ENCODE measurements around the gene TRIM32.
A peak's percentile ranks its signal among the peaks of the same experiment; 100 is the strongest.

Gene TRIM32, protein sequence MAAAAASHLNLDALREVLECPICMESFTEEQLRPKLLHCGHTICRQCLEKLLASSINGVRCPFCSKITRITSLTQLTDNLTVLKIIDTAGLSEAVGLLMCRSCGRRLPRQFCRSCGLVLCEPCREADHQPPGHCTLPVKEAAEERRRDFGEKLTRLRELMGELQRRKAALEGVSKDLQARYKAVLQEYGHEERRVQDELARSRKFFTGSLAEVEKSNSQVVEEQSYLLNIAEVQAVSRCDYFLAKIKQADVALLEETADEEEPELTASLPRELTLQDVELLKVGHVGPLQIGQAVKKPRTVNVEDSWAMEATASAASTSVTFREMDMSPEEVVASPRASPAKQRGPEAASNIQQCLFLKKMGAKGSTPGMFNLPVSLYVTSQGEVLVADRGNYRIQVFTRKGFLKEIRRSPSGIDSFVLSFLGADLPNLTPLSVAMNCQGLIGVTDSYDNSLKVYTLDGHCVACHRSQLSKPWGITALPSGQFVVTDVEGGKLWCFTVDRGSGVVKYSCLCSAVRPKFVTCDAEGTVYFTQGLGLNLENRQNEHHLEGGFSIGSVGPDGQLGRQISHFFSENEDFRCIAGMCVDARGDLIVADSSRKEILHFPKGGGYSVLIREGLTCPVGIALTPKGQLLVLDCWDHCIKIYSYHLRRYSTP

GRCh38 chr9:116687074-116687753, at the start of gene TRIM32:
TSS of gene TRIM32 (plus strand) at chr9:116687305. CDS start at chr9:116697743, 10,438 bp downstream.
- DNase-seq (ENCODE audit: low spot score), result peak; percentile 58

DNA sequence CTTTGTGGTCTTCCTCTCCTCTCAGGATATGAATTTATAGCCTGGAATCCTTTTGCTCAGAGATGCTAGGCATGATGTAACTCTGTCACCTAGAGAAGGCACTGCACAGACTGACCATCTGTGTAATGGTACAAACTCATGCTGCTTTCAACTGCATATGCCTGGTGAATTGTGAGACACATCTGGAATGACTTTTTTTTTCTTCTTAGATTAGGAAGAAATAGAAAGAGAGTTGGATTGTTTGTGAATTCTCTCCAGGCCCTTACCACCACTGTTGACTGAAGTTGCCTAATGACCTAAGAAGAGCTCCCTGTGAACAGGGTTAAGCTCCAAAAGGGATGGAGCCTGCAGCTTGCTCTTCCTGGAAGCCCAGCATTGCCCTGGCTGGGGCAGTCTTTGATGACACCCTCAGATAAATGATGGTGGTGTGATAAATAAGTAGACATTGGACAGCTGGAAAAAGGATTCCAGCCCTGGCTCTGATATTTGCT, 47.8 kb upstream of the TRIM32 start:
- no peak for DNase-seq (ENCODE audit: low spot score)

DNA sequence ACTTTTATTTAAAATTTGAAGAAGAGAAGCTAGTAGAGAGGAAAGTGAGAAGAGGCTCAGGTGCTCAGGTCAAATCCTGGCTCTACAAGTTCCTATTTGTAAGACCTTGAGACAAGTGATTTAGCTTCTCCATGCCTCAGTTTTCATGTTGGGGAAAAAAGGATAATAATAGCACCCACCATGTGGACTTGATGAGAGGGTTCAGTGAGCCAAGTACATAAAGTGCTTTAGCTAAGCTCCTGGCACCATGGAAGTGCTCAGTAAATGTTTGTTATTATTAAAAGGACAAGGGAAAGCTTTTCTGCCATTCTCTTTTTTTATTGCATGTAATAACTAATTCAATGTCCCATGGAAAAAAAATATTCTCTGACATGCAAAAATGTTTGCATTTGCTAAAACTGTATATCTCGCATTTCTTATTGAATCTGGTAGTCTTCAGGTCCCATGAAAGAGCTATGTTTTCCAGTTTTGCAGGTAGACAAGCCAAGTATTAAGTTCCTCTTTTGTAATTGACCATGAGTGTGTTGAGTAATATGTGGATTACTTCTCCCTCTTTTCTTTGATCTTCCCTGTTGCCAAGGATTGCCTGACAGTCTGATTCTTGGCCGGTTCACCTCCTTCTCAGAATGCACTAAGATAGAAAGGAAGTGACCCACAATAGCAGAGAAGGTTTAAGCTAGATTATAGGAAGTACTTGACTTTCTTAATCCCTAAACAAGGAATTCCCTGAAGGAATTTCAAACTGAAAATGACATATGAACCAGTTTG, 45.6 kb upstream of the TRIM32 start:
- DNase-seq (ENCODE audit: low spot score), result no peak

DNA sequence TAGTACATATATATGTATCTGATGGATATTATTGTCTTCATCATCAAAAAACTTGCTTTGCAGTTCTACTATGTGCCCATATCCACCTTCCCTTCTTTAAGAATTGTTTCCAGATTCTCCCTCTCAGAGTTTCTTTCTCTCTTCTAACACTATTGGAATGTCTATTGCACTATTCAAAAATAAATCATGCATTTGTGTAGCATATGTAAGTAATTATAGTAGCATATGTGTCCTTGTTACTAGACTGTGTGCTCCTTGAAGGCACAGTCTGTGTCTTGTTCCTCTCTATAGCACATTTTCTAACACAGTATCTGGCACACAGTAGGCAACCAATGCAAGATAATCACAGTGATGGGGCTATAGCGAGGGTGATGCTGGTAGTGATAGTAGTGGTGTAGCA, 43.4 kb upstream of the TRIM32 start:
- DNase-seq (ENCODE audit: low spot score), result no peak

GRCh38 chr9:116644091-116644688, 42.9 kb upstream of the TRIM32 start:
- DNase-seq (ENCODE audit: low spot score), result no peak

DNA sequence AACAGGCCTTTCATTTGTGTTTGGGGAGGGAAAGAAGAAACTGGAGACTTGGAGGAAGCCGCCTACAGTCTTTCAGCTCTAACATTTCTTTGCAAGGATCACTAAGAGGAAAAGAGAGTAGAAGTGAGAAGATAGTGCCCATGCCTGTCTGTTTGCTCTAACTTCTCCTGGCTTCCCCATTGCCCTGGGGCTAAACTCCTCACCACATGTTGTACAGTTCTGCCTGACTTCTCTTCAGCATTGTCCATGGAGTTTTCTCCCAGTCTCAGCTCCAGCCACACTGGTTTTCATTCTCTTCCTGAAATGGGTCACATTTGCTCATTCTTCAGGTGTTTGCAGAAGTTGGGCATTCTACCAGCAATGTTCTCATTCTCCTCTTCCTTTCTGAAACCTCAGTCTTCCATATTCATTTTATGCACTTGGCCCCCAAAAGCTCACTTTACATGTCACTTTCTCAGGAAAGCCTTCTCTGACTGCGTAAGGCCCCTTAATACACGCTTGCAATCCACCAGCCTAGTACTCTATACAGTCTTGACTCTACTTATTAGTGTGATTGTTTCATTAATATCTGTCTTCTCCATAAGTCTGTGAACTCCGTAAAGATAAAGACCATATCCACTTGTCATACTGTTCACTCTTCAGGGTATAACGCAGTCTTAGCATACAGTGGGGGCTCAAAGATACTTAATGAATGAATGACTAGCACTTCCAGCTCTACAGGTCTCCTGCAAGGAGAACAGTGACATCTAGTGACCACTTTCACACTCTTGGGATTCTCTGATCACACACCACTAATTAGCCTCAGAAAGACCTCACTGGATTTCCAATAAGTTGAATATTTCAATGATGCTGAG, 40.2 kb upstream of the TRIM32 start:
- no peak for DNase-seq (ENCODE audit: low spot score)

GRCh38 chr9:116647515-116647809, 39.6 kb upstream of the TRIM32 start:
- no peak for DNase-seq (ENCODE audit: low spot score)

DNA sequence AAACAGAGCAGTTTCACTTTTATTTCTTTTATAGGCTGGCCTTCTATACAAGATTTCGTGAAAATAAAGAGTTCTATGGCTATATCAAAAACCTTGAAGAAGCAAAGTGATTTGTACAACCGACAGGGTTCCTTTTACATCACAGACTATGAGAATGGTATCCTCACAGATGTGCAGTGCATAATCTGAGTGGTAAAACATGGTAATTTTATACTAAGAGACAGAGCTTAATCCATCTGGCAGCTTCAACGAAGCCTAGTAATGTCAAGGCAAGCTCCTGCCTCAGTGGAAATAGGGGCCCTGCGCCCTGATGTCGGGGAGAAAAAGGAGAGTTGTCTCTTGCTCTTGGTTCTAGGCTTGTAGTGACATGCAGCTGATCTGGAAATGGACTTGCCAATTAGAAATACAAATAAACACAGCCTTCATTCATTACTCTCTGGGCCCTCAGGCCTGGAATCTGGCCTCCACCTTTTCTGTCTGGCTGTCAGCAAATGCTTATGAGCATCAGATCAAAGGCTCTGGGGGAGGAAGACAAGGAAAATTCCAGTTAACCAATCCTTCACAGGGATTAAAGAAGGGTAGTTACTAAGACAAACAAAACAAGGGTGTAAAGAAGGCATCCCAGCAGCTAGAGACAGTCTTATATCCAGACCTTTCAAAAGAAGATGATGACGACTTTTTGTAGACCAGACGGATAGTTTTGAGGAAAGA, 33.6 kb upstream of the TRIM32 start:
- no peak for DNase-seq (ENCODE audit: low spot score)

GRCh38 chr9:116654059-116654355, 33.1 kb upstream of the TRIM32 start:
- no peak for DNase-seq (ENCODE audit: low spot score)

- DNase-seq (ENCODE audit: low spot score), result no peak
Observed at GRCh38 chr9:116656501-116656971, 30.6 kb upstream of the TRIM32 start.

DNA sequence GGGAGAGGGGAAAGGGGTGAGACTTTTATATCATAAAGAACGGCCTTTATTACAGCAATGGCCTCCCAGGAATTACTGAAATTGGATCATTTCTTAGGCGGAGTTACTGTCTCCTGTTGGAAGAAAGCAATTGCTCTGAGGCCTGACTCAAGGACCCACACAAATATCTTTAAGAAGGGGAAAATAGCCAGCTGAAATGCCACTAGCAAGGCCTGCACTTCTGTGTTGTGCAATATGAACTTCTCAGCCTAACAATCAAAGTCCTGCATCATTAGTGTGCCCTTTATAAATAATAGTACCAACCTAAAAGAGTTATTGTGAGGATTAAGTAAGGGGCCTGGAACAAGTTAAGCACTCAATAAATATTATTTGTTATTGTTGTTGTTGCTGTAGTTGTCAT, 30.1 kb upstream of the TRIM32 start:
- DNase-seq (ENCODE audit: low spot score), result no peak

- DNase-seq (ENCODE audit: low spot score), result no peak
Observed at GRCh38 chr9:116658265-116658664, 28.8 kb upstream of the TRIM32 start.

GRCh38 chr9:116661037-116661954, 25.8 kb upstream of the TRIM32 start:
- peak; percentile 31 for DNase-seq (ENCODE audit: low spot score)

DNA sequence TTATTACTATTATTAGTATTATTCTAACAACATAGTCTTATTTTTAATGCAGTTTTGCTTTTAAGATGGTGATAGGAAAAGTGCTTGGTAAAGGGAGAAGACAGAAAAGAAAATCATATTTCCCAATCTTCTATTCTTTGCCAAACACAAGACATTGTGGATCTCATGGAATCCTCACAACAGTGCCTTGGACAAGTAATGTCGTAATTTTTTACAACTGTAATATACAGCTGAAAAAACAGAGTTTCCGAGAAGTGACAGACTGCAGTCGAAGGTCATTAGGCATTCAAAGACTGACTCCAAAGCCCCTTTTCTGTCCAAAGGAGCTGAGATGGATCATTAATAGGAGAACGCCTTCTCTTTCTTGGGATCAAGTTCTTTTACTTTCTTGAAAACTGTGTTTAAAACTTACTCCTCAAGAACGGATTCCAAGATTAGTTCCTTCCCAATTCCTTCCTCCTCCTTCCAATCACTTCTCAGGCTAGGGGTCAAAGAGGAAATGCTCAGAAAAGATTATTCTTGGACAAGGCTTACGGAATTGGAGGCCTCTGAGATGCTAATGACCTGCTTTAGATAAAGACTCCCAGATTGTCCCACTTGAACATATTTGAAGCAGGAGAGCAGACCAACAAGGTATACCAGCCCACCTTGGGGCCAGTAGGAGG, 24.3 kb upstream of the TRIM32 start:
- no peak for DNase-seq (ENCODE audit: low spot score)

DNA sequence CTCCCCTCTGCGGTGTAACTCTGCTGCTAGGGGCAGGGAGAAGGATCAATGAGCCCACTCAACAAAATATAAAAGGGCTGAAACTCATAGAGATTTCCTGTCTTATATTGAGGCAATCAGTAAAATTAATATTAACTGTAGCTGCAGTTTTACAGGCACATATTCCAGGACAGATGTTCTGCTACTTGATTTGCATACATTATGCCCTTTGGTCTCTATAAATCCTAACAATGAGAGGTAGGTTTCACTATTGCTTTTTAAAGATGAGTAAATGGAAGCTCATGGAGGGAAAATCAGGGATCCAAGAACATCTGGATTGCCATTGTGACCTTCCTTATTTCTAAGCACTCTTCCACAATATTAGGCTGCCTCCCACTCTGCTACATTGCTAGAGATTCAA, 23.5 kb upstream of the TRIM32 start:
- no peak for DNase-seq (ENCODE audit: low spot score)

- DNase-seq (ENCODE audit: low spot score), result no peak
Observed at GRCh38 chr9:116668970-116669695, 18.0 kb upstream of the TRIM32 start.

- no peak for DNase-seq (ENCODE audit: low spot score)
Observed at GRCh38 chr9:116671605-116672004, 15.5 kb upstream of the TRIM32 start.

- DNase-seq (ENCODE audit: low spot score), result no peak
Observed at GRCh38 chr9:116673375-116673774, 13.7 kb upstream of the TRIM32 start.
